GM19438 (cell line): Measurements from ENCODE around the gene PADI3.

Experiments
- ATAC-seq: cut with Tn5 transposase; IDR thresholded peaks from one replicate; pipeline ENCODE4 v1.9.1; 2021; ENCODE audit warnings: low read depth; ENCODE audit not compliant: unreplicated experiment

Gene PADI3

GRCh38 chr1:17248781-17249180 is at the start of gene PADI3:
Gene PADI3, plus strand, starts transcription at chr1:17249098. Its CDS starts 40 bp downstream, at chr1:17249138.
- no peak for ATAC-seq

- no peak for ATAC-seq
These were observed 49.4 kb upstream of the PADI3 start for GRCh38 chr1:17199267-17200044.

GRCh38 chr1:17200246-17200645 is 48.7 kb upstream of the PADI3 start:
- ATAC-seq: no peak

GRCh38 chr1:17200756-17201155 is 48.1 kb upstream of the PADI3 start:
- ATAC-seq: no peak

- ATAC-seq: no peak
These were observed 47.5 kb upstream of the PADI3 start for GRCh38 chr1:17201201-17202021.

GRCh38 chr1:17204546-17205440 is 44.1 kb upstream of the PADI3 start, which contains the start of gene PADI1:
Gene PADI1, plus strand, starts transcription at chr1:17205128. Its CDS starts 90 bp downstream, at chr1:17205218.
- no peak for ATAC-seq

- no peak for ATAC-seq
These were observed 43.2 kb upstream of the PADI3 start for GRCh38 chr1:17205652-17206051.

- no peak for ATAC-seq
These were observed 42.7 kb upstream of the PADI3 start for GRCh38 chr1:17206196-17206595.

- peak; percentile 83 for ATAC-seq
These were observed 41.9 kb upstream of the PADI3 start for GRCh38 chr1:17207046-17207445.

- ATAC-seq: no peak
These were observed 41.4 kb upstream of the PADI3 start for GRCh38 chr1:17207540-17207939.

GRCh38 chr1:17207966-17208418 is 40.9 kb upstream of the PADI3 start:
- ATAC-seq: no peak

- ATAC-seq: no peak
These were observed 40.4 kb upstream of the PADI3 start for GRCh38 chr1:17208546-17208945.

GRCh38 chr1:17209430-17209829 is 39.5 kb upstream of the PADI3 start:
- no peak for ATAC-seq

GRCh38 chr1:17210176-17210575 is 38.7 kb upstream of the PADI3 start:
- ATAC-seq: no peak

GRCh38 chr1:17211377-17211776 is 37.5 kb upstream of the PADI3 start:
- ATAC-seq: no peak

GRCh38 chr1:17212009-17212408 is 36.9 kb upstream of the PADI3 start:
- no peak for ATAC-seq

- no peak for ATAC-seq
These were observed 36.3 kb upstream of the PADI3 start for GRCh38 chr1:17212487-17213121.

- ATAC-seq: no peak
These were observed 35.6 kb upstream of the PADI3 start for GRCh38 chr1:17213148-17213781.

- no peak for ATAC-seq
These were observed 35.1 kb upstream of the PADI3 start for GRCh38 chr1:17213782-17214148.
